ENCODE results near the gene CLSTN2.

GRCh38 chr3:140134231-140134965 is 199.4 kb downstream of the CLSTN2 start:
- TF ChIP-seq POLR2A (IDR thresholded peaks at IDR 0.05): no peak
- no peak for TF ChIP-seq CTCF (IDR thresholded peaks at IDR 0.05)
- TF ChIP-seq EP300 (IDR thresholded peaks at IDR 0.05): no peak
